ENCODE measurements around the gene DGKI.

The DGKI gene

DNA sequence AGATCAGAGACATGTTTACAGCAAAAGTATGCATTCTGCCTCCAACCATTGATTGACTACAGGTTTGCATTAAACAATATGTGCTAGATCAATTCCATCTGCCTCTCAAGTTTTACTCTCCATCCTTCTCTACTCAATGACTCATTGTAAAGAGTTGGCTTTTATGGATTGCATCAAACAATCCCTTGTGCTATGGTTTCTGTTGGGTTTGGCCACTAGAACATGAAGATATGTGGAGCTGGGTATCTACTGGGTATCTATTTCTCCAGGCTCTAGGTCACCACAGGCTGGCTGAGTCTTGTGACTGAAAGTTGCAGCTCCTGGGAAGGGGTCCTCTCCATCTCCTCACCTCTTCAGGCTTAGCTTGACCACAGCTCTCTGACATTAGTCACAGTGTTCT is 204.7 kb downstream of the DGKI start:
- no peak for DNase-seq

DNA sequence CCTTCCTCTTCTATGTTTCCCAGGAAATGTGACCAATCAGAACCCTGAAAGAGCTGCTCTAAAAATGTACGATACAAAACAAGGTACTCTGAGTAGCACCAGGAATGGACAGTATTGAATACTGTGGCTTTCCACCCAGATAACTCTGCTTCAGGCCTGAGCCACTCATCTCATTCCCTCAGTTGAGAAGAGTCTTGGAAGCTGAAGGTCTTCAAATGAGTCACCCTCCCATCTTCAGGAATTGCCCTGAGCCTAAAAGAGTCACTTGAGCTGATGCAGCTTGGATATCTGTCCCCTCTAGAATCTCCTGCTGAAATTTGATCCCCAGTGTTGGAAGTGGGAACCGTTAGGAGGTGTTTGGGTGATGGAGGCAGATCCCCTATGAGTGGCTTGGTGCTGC is 210.4 kb downstream of the DGKI start:
- no peak for DNase-seq

DNA sequence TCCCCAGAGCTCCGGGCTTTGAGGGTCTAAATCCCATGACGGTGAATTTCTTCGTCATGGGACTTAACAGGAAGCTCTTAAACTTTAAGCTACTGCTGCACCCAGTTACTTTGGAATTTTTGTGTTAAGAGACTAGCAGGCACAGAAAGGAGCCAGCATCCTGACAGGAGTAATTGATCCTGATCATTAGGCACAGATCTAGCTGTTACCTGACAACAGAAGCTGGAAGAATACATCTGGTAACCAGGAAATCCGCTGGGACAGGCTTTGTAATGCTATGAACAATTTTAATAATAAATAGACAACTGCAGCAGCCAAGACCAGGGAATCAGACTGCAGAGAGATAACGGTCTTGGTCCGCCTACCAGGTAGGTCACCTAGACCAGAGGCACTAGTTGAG is 210.9 kb downstream of the DGKI start:
- DNase-seq, result no peak

DNA sequence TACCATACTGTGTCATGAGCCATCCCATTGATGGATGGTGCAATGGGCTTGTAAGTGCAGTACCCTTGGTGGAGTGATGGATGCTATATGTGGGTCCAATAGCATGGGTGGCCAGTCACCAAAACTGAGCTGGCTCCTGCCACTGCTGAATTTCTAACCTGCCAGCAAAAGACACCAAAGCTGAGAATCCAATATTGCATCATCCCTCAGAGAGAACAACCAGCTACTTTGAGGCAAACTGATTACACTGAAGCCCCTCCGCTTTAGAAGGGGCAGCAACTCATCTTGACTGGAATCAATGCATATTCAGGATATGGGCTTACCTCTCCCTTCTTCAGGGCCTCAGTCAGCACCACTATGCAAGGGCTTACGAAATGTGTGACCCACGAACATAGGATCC is 211.6 kb downstream of the DGKI start:
- no peak for DNase-seq

DNA sequence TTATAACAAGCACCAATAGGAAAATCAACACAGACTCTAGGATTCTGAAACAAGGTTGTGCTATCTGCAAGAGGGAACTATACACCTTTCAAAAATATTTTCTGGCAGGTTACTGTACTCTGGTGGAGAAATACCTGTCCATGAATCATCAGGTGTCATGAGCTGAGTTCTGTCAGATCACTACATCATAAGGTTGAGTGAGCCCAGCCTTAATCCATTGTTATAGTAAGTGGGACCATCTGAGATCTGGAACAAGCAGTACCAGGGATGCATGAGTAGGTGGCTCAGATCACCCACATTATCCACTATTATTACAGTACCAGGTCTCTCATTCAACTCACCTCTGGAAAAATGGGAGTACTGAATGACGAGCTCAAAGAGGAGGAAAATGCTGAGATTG is 212.4 kb downstream of the DGKI start:
- no peak for DNase-seq

DNA sequence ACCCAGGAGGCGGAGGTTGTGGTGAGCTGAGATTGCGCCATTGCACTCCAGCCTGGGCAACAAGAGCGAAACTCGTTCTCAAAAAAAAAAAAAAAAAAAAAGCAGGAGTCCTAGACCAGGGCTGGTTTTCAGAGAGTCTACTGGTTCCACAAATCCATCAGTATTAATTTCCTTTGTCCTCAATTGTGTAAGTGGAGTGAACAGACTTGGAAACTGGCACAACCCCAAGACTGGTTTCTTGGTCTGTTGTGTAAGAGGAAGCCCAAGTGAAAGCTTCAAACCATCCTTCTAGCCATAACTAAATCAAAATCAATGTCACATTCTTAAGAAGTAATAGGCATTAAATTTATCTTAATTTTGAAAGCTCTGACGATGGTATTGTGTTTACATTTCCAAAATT is 213.6 kb downstream of the DGKI start:
- no peak for DNase-seq

DNA sequence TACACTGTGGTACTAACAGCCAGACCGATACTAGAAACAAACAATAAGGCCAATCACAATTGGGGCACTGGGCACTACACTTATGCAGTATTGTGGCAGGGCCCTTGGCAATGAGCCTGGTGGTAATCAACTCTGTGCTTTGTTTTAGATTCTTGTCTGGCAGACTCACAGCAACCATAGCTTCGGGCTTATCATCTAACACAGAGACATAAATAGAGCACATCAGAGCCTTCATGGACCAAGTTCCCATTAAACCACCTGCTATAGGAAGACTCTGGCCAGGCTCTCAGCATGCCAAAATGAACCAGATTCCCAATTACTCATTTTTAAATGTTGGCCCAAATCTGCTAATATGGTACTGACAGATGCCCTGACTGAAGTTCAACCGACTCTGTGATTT is 218.6 kb downstream of the DGKI start:
- DNase-seq, result no peak

DNA sequence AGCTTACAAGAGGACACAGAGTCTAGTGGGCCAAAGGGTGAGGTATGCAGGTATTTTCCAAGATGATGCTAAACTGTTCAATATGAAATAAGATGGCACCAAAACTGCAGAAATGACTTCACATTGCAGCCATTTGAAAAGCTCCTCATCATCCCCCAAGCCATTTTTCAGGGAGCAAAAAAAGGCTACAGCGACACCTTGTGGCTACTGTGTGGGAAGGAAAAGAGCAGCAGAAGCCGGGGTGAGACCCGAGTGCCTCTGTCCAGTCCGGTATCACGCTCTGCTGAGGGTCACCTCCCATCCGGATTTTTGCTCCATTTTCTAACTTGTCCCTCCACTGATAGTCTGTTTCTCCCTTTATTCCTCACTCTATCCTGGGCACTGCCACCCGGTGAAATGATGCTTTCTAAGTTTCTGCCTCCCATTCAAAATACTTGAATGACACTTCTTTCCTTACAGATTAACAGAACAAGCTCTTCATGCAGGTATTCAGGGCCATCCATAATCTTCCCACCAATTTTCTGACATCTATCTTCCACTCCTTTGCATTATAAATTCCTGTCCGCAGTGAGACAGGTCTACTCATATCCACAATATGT is 220.2 kb downstream of the DGKI start:
- no peak for DNase-seq

DNA sequence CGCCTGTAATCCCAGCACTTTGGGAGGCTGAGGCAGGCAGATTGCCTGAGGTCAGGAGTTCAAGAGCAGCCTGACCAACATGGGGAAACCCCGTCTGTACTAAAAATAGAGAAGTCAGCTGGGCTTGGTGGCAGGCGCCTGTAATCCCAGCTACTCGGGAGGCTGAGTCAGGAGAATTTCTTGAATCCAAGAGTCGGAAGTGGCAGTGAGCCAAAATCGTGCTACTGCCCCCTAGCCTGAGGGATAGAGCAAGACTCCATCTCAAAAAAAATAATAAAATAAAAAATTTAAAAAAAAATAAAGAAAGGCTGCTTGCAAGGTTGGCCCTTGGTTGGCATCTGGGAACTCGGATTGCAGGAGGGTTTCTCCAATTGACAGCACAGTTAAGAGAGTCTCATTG is 221.6 kb downstream of the DGKI start:
- no peak for DNase-seq

DNA sequence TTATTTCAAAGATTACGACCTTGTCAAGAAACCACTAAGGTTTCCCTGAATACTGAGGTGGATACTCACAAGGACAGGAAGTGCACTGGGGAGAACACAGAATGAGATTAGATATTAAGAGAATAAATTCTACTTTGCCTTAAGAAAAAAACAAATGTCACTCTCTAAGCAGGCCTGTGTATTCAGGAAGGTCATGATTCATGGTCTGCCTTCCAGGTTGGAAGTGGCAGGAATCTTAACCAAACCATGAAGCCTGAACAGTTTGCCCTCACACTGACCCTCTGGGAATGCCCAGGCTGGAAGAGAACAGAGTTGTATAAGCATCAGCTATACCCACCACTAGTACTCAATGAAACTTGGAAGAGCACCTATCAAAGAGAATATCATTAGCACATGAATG is 227.6 kb downstream of the DGKI start:
- no peak for DNase-seq

DNA sequence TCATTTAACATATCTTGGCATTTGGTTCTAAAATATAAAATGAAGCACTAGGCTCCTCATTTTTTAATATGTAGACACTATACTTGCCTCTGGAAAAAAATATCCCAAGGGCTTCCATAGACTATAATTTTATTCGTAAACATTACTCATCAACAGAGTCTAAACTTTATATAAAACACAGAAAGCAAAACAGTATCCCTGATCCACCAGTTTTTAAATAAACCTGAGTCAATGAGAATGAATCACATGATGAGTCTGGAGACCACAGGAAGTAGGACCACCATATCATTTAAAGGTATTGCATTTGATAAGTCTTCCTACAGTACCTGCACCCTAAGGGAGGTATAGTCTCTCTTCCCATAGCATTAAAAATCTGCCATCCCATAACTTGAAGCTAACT is 228.0 kb downstream of the DGKI start:
- no peak for DNase-seq

DNA sequence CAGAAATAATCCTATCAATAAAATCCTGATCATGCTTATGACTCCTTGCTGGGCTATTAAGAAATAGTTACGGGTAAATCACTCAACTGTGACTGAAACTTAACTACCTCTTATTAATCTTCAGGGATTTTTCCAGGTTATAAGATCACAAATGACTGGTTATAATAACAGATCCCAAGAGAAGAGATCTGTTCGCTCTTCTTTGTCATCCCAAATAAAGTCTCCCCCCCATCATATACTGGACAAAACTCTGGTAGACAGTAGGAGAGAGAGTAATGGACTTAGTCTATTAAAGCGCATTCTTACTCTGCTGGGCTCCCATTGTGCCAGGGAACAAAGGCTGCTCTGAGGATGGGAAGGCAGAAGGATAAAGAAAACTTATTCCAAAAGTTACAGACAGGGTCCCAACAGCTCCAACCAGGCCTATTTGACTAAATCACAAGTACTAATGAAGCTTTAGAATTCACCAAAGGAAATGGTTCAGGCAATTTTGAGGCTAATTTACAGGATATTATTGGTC is 233.7 kb downstream of the DGKI start:
- no peak for DNase-seq

DNA sequence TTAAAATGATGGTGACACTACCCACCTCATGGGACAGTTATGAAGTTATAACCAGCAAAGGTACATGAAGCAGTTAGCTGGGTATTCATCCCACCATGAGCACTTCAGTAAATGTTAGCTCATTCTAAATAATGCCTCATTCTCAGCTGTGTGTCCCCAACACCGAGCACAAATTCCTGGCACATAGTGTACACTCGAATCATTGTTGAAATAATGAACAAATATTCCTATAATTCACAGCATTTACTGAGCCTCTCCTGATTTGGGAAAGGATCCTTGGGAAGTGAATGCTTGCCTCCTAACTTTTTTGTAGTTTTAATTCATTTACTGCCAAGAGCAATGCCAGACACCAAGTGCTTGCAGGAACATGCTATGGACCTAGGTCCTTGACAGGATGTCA is 235.2 kb downstream of the DGKI start:
- DNase-seq, result no peak

DNA sequence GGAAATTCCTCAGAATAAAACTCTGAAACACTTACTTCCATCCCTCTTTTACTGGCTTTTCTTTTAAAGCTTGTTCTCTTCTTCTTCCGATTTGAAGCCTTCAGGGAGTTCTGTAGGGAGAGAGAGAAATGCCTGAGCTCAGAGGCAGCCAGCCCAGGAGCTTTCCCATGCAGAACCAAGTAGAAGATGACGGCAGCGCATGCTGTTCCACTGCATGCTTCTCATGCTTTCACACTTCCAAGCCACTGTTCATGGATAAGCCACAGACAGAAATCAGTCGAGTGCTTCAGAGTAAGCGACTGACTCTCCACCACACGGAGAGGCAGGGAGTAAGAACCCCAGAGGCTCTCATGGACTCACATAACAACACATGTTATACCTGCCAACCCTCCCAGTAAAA is 237.3 kb downstream of the DGKI start:
- DNase-seq, result no peak

DNA sequence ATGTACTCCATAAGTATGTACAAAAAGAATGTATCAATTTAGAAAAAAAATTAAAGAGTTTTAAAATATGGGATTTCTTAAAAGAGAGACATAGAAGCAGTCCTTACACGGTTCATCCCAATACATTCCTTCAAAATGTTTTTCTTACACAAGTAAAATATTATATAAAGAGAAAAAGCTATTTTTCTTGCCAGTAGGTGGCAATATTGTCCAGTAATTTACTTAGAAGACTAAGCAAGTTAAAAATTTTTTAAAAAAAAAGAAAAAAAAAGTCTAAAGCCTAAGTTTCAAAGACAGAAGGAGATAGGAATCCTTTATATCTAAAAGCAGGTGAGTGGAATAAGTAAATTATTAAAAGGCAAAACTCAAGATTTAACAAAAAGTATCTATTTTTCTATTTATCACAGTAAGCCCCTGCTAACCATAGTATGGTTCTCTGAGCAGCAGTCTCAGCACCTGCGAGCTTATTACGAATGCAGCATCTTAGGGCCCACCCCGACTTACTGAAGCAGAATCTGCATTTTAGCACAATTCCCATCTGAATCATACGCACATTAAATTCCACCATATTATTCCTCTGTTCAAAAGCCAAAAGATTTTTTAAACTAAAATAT is 240.6 kb downstream of the DGKI start:
- DNase-seq, result no peak

DNA sequence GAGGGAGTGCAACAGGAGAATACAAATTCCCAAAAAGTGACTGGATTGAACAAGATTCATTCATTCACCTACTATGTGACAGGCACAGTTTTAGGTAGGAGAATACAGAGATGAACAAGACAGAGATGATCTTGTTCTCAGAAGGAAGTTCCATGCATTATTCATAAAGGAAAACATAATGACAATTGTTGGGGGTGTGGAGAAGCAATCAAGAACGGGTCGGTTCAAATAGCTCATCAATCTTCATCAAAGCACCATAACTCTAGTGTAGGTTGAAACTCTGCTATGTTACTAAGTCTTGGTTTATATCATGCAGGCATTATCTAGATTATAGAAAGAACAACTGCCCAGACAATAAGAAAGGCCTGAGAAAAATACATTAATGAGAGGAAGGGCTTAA is 243.7 kb downstream of the DGKI start:
- DNase-seq, result no peak

DNA sequence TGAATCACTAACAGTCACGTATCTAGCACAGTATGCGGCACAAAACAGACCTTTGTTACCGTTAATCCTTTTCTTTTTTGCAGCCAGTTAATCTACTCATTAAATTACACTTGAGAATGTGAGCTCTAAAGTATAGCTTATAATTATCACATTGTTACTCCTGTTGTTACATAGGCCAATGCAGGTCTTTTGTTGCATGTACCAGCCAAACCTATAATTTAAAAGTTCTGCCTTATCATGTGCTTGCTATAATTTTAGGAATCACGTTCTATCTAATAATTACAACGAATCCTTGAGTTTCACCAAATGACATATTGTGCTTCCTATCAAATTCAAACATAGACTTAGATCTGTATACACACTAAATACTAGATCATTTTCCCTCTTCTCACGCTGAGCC is 245.1 kb downstream of the DGKI start:
- peak; percentile 28 for DNase-seq

DNA sequence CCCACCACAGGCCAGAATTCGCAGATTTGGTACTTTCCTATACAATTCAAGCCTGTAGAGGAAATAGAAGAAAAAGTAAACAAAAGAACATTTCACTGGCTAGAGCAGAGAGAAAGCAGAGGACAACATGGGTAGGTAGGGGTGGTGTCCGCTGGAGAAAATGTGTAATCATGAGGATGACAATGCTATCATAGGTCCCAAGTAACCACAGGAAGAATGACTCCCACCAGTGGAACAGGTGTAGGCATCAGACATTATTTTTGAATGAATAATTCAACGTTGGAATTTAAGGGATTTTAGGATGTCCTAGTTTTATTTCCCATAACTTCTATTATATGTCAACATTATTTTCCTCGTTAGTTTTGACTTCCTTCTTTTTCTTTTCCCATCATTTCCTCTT is 248.9 kb downstream of the DGKI start:
- no peak for DNase-seq

DNA sequence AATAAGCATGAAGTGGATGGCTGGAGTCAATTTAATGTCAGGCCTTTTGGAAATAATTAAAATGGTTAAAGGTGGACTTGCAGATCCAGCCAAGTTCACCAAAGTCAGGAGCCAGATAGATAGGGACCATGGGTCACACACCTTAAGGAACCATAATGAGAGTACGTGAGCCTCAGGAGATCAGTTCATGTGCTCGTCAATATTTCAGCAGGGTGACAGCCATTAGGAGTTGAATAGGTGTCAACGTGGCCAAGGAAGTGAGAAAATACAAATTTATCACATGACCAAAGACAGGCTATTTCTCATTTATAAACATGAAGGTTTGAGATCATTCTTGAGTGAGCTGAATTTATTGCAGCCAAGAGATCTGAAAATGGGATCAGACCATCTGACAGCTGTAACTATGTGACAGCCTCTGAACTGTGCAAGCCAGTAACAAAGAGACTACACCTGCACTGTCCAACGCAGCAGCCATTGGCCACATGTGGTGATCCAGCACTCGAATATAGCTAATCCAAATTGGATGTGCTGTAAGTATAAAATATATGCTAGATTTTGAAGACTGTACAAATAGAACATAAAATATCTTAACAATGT is 253.6 kb downstream of the DGKI start:
- no peak for DNase-seq

DNA sequence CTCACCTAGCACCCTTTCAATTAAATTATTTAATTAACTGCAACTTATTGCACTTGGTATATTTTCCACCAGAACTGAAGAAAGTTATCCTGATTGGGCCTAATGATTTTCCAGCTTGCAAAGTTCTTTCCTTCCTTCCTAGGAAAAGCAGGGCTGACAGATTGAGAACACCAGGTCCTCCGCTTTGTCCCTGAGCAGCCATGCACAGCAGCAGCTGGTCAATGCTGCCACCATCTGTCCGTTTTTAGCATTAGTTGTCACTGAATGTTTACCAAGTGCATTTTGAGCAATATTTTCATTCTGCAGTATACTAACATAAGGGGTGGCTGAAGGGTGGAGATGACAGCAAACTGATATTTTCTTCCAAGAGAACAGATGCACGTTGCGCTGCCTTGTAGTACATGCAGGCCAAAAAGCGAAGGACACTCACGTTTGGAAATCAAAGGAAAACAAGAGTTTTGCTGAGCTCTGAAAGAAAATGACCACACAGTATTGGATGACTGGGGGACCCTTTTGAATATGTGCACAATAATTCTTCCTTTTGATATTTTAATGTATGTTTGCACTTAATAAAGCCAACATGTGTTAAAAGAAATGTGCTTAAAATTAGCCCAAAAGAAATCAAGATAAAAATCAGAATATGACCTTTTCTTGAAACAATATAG is 254.4 kb downstream of the DGKI start:
- no peak for DNase-seq

DNA sequence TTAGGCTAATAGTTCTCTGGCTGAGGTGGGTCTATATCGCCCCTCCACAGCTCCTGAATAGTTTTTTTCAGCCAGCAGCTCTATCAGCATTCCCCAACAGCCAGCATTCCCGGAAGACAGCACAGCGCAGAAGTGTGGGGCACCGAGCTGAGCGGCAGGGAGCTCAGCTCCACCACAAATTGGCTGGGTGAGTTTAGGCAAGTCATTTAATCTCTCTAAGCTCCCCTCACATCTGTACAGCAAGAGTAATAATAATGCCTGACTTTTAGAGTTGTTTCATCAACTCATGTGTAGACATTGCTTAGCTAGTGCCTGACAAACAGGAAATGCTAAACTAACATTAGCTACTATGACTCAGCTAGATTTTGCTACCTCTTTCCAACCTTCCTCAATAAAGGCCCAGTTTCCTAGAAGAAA is 255.3 kb downstream of the DGKI start:
- DNase-seq, result no peak

DNA sequence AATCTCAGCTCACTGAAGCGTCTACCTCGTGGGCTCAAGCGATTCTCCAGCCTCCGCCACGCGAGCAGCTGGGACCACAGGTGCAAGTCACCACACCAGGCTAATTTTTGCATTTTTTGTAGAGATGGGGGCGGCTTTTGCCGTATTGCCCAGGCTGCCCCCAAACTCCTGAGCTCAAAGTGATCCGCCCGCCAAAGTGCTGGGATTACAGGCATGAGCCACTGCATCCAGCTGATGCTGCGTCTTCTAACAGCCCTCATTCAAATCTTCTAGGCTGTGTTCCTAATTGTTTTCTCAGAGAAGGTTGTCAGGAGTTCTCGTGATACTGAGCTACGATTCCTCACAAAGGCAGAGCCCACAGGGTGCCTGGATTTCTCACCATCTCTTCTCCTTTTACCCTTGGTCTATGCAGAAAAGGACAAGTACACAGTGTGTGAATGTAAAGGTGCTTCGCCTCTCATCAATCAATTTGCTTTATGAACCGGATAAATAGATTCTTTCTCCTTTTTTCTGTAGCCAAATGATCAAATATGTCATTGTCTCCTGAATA is 255.9 kb downstream of the DGKI start:
- no peak for DNase-seq

DNA sequence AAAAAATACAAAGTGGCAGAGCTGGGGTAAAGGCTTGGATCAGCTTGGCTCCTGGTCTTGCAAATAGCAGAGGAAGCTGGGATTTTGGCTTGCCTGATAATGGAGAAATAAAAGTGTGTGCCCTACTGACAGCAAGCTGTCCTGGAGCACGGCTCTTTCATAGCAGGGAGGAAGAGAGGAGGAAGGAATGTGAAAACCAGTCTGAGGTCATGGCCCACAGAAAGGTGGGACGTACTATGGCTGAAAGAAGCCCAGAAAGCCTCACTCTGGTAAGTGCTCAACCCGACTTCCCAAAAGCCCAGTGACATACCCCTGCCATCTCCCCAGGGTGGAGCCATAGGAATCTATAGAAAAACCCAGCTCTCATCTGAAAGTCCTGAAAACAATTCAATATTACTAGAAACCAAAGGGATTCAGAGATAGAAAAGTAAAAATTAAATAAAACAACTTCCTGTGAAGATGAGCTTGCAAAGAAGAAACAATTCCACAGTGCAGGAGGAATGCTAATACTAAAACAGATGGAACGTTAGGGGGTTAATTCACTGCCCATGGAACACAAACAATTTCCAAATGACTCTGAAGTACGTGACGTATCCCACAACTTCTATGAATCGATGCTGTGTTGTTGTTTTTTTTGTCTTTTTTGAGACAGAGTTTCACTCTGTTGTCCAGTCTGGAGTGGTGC is 256.6 kb downstream of the DGKI start:
- no peak for DNase-seq

All from NCI-H1436 treated with DMSO at 0.1 percent for 48 hours (cell line).